HG02759 (cell line): ENCODE data around the gene KCNK10.

Experiments used
- ATAC-seq: cut with Tn5 transposase; IDR thresholded peaks from one replicate; pipeline ENCODE4 v1.9.1; 2021; ENCODE audit warnings: mild to moderate bottlenecking, moderate library complexity; ENCODE audit not compliant: unreplicated experiment

Gene KCNK10

DNA sequence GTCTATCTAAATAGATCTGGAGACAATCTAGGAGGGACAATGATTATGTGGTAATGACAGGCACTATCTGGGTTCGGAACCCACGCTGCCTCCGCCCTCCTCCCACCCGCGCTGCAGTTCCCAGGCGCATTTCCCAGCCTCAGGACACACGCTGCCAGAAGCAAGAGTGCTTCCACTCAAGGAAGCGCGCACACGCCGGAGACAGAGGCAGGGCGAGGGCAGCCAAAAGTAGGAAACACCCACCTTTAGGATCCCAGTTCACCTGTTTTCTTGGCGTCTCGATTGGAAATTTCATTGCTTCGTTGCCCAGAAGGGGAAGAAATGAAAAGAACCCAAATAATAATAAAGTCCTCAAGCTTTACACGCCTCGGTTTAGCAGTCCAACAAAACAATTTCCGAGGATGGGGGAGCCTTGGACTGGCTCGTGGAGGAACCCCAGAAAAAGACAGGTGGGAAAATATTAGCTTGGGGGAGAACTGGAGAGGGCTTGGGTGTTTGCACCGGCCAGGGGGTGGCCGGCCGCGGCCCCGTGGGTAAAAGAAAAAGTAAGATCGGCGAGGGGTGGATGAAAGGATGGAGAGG, 474 bp downstream of the KCNK10 start:
- ATAC-seq: no peak

DNA sequence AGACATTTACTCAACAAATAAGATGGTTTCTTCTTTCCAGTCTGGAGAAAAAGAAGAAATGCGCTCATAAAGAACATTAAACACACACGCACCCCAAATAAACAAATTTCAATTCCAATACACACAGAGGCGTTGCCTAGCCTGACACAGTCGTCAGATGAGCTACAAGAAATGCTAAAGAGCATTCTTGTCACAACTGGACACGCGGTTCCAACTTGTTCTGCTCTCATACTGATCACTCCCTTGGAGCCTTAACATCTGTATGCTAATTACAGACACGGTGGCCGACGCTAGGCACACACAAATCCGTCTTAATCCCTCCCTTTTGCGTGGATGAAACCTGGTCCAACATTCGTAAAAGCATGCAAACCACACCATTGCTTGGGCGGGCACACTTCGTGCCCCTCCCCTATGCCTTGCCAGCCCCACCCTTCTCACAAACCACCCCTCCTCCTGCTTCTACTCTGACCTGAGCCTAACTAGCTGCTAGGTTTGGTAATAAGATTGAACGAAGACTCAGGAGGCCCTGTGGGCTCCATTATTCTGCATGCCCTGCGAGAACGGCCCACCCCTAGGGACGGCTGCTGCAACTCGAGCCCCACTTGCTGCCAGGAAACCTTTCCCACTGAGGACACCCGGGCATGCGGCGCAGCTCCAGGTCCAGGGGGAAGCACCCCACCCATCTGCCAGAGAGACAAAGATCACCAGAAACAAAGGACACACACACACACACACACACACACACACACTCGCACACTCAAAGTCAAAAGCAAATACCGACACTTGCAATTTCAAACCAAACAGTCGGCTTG, 1.2 kb downstream of the KCNK10 start:
- ATAC-seq: no peak

- no peak for ATAC-seq
These were observed 4.7 kb downstream of the KCNK10 start for GRCh38 chr14:88318406-88318805.

GRCh38 chr14:88316521-88316920, 6.5 kb downstream of the KCNK10 start:
- no peak for ATAC-seq

GRCh38 chr14:88312257-88312656, 10.8 kb downstream of the KCNK10 start:
- ATAC-seq: no peak

- ATAC-seq: no peak
These were observed 11.3 kb downstream of the KCNK10 start for GRCh38 chr14:88311780-88312179.

DNA sequence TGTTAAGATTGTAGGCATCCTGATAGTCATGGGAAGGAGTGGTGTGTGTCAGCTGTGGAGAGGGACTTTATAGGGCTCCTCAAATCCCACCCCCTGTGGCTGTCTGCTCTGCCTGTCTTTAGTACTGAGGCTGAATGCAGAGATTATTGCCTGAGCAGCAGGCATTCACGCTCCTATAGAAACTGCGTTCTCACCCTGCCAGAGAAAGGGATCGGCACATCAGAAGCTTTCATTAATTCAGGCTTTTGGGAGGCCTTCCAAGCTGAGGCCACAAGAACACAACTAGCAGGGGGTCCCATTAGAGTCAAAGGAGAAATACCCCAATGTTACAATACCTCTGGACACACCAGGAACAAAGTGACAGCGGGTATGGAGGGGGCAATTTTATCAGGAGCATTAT, 12.6 kb downstream of the KCNK10 start:
- ATAC-seq: no peak

DNA sequence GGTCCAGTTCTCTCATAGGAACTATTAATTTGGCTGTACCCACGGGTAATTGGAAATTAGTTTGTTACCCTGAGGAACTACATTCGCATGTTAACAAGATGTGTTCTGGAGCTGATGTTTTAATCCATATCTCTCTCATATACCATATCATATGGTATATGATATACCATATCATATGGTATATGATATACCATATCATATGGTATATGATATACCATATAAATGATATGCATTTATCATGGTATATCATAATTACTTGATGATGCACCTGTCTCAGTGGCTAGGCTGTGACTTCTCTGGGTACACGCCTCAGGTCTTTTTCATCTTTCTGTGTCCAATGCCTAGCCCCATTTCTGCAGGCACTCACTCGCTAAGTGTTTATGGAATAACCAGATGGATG, 13.0 kb downstream of the KCNK10 start:
- no peak for ATAC-seq

GRCh38 chr14:88305528-88306322, 17.3 kb downstream of the KCNK10 start:
- no peak for ATAC-seq

- ATAC-seq: no peak
These were observed 20.0 kb downstream of the KCNK10 start for GRCh38 chr14:88303041-88303440.

GRCh38 chr14:88301381-88301780, 21.7 kb downstream of the KCNK10 start:
- ATAC-seq: no peak

GRCh38 chr14:88300817-88301216, 22.3 kb downstream of the KCNK10 start:
- no peak for ATAC-seq

DNA sequence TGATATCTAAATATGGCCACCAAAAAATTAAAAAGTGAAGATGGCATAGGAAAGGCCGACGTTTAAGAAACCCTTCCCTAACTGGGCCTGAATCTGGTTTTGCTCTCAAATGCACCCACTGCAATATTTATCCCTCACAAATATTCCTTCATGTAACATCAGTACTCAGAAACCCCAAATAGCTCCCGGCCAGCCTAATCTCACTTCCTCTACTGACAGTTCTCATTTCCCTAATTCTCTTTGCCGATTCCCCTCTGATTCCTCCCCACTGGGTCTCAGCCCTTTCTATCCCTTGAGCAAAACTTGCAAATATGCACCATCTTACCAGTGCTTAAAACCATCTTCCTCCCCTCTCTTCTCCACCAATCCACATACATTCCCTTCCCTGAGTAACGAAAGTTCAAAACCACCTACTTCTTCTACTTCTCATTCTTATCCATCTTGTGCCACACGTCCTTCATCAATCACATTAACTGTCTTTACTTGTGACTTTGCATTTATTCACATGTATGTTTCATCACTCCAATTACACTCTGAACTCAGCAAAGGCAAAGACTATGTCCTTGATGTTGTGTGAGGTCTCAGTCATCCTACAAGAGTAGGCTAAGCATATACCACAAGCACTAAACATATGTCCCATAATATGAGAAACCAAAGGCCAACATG, 23.1 kb downstream of the KCNK10 start:
- no peak for ATAC-seq

GRCh38 chr14:88297306-88297705, 25.8 kb downstream of the KCNK10 start:
- ATAC-seq: no peak

DNA sequence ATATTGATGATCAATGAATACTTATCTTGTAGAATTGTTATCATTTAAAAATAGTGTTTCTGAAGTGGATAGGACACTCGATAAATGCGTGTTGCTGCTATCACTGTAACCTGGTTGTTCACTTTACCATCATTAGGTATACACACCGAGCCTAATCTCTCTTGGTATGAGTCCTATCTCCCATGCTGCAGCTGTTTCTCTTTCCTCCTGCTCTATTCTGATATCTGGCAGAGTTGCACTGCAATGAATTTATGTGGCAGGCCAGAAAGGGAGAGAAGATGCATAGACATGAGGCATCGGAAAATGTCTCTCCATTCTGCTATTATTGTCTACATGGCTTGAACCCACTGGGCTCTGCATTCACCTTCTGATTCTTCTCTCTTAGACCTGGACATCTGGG, 26.7 kb downstream of the KCNK10 start:
- ATAC-seq: no peak

DNA sequence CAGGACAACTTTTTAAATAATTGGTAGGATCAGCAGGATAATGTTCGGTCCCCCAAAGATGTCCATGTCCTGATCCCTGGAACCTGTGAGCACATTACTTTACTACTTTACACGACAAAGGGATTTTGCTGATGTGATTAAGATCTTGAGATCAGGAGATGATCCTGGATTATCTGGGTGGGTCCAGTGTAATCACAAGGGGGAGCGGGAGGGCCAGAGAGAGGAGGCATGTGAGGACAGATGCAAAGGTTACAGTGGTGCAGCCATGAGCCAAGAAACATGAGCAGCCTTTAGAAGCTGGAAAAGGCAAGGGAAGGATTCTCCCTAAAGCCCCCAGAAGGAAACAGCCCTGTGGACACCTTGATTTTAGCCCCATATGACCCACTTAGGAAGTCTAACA, 33.1 kb downstream of the KCNK10 start:
- no peak for ATAC-seq

GRCh38 chr14:88289234-88289633, 33.8 kb downstream of the KCNK10 start:
- no peak for ATAC-seq

DNA sequence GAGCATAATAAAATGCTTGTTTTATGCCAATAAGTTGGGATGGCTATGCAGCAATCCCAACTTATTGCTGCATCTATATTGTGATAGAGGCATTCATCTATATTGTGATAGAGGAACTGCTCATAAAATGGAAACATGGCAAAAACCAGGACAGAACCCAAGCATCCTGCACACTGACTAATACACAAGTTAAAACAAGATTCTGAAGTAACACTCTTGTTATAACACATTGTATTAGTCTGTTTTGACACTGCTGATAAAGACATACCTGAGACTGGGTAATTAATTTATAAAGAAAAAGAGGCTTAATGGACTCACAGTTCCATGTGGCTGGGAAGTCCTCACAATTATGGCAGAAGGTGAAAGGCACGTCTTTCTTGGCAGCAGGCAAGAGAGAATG, 36.8 kb downstream of the KCNK10 start:
- ATAC-seq: no peak

DNA sequence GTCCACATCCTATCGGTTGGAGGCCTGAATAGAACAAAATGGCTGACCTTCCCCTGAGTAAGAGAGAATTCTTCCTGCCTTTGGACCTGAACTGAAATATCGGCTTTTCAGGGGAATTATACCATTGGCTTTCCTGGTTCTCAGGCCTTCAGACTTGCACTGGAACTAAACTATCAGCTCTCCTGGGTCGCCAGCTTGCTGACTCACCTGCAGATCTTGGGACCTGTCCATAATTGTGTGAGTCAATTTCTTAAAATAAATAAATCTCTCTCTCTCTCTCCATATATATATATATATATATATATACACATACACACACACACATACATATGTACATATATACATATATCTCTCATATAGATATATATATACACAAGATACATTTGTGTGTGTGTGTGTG, 41.6 kb downstream of the KCNK10 start:
- ATAC-seq: no peak

DNA sequence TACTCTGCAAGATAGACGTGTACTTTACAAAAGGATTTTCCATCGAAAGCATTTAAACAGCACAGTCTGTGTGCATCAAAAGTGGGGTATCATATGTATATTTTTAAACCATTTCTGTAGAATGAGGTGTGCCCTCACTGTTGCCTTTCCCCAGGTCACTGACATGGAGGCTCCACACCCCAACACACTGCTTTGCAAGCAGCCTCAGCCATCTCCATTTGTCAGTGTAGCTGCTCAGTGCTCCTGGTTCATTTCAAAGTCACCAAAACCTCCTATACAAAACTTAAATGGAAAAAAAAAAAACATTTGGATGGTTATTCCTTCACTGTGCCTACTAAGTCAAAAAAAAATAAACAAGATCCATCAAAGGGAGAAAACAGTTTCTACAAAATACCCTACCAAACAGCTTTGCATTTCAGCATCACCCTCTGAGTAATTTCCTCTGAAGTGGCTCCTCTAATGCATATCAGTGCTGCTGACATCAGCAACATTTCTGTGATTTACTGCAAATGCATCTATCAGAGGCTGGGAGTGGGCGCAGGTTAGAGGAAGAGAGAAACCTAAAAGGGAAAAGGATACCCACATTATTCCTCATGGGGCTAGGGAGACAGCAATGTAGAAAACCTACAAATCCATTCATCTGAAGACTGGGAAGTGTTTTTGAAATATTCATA, 46.0 kb downstream of the KCNK10 start:
- ATAC-seq: no peak
